BJ (cell line): Measurements from ENCODE around the gene TANC1. TPM values are rescaled to one million over a fixed set of nuclear protein-coding genes. Genes with fewer than 3 reads are reported as not detected.

Experiments
- CTCF ChIA-PET: fragments of 350-600 bp; formaldehyde crosslinking; extraction: SDS; loops from one replicate; lab custom pipeline; 2021; ENCODE audit warnings: antibody characterized with exemption, inconsistent platforms; lab: Yijun Ruan, JAX
- POLR2A ChIA-PET: fragments of 300-600 bp; sonication (Branson Sonifier 250); formaldehyde crosslinking; extraction: SDS; loops from one replicate; lab custom pipeline; 2021; ENCODE audit warnings: antibody characterized with exemption; lab: Charles Lee
- DNase-seq: peaks from one replicate; pipeline ENCODE4 v3.0.0-alpha.2; 2011; ENCODE audit warnings: low read depth
- H3K27me3 ChIP-seq: 2 replicates; pipeline ENCODE4 v1.6.0; 2011; ENCODE audit warnings: low read length; ENCODE audit not compliant: control insufficient read depth, insufficient read depth
- H3K36me3 ChIP-seq: 2 replicates; pipeline ENCODE4 v1.5.1; 2011; ENCODE audit warnings: low read length; ENCODE audit not compliant: control insufficient read depth, insufficient read depth
- H3K4me3 ChIP-seq: 2 replicates; pipeline ENCODE4 v1.5.1; 2011; ENCODE audit warnings: low read depth, mild to moderate bottlenecking, control low read depth, low read length
- polyA plus RNA-seq: library from polyadenylated mRNA; depleted of rRNA; stranded (reverse); fragments of >200 nt; gene quantifications from 2 replicates; pipeline ENCODE4 v1.2.3, GENCODE V29; 2011
- TF ChIP-seq, protein P1 (sequence below): IDR thresholded peaks from 2 replicates; pipeline ENCODE4 v1.5.1; 2011; ENCODE audit warnings: low read depth, mild to moderate bottlenecking, control low read depth, inconsistent platforms, low read length, moderate library complexity; ENCODE audit not compliant: insufficient read depth

Gene TANC1
- polyA plus RNA-seq, 1 experiment = 22.0 TPM

- TF ChIP-seq, protein P1, sequence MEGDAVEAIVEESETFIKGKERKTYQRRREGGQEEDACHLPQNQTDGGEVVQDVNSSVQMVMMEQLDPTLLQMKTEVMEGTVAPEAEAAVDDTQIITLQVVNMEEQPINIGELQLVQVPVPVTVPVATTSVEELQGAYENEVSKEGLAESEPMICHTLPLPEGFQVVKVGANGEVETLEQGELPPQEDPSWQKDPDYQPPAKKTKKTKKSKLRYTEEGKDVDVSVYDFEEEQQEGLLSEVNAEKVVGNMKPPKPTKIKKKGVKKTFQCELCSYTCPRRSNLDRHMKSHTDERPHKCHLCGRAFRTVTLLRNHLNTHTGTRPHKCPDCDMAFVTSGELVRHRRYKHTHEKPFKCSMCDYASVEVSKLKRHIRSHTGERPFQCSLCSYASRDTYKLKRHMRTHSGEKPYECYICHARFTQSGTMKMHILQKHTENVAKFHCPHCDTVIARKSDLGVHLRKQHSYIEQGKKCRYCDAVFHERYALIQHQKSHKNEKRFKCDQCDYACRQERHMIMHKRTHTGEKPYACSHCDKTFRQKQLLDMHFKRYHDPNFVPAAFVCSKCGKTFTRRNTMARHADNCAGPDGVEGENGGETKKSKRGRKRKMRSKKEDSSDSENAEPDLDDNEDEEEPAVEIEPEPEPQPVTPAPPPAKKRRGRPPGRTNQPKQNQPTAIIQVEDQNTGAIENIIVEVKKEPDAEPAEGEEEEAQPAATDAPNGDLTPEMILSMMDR = no peak
- Histone ChIP-seq H3K36me3 (no peaks in the 10 kb centered on the region), H3K27me3 (no peaks in the 10 kb centered on the region), H3K4me3 (no peak overlapping the region)
- no peak for DNase-seq
- ChIA-PET POLR2A (interaction anchor here (0.6 kb wide), 1 partner anchor 30 kb away, joined by 5 read pairs; no protein-coding TSS in a partner anchor), CTCF (interaction anchor here (0.7 to 2.0 kb wide), 4 partner anchors 10 to 210 kb away, joined by 3 to 5 read pairs (median 4); no protein-coding TSS in a partner anchor)
Measured at GRCh38 chr2:159110784-159111183, 142.3 kb downstream of the TANC1 start.

- no peak for DNase-seq
- H3K4me3 ChIP-seq = no peak overlapping the region
- ChIA-PET CTCF (interaction anchor here (0.7 to 2.0 kb wide), 3 partner anchors 13 to 211 kb away, joined by 3 to 5 read pairs (median 3); no protein-coding TSS in a partner anchor), POLR2A (interaction anchor here (0.6 kb wide), 1 partner anchor 29 kb away, joined by 5 read pairs; no protein-coding TSS in a partner anchor)
- H3K27me3 ChIP-seq = no peaks in the 10 kb centered on the region
- H3K36me3 ChIP-seq = no peaks in the 10 kb centered on the region
- TF ChIP-seq, protein P1 = no peak
Measured at GRCh38 chr2:159111346-159111927, 143.0 kb downstream of the TANC1 start.

- TF ChIP-seq, protein P1 = no peak
- Histone ChIP-seq H3K36me3 (no peaks in the 10 kb centered on the region), H3K27me3 (no peaks in the 10 kb centered on the region), H3K4me3 (no peak overlapping the region)
- DNase-seq = no peak
- ChIA-PET CTCF (interaction anchor here (0.9 to 1.0 kb wide), 2 partner anchors 21 to 212 kb away, joined by 3 to 4 read pairs; no protein-coding TSS in a partner anchor), POLR2A (no interaction called here)
Measured at GRCh38 chr2:159114835-159115234, 146.4 kb downstream of the TANC1 start.

DNA sequence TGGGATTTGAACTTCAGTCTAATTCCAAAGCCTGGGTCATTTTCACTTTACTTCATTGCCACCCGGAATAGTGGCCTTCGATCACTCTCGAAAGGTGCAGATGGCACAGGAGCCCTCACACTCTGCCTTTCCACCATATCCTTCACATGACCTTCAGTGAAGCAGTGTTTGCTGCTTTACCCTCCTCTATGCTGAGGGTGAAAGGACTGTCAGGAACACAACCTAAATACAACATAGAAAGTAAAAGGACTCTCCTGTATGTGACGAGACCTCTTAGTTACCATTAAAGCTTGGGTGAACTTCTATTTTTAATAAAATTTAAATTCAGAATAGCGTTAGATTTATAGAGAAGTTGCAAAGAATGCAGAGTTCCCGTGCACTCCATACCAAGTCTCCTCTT is 148.5 kb downstream of the TANC1 start:
- H3K36me3 ChIP-seq = no peaks in the 10 kb centered on the region
- ChIA-PET POLR2A (no interaction called here), CTCF (interaction anchor here (1.1 to 2.0 kb wide), 2 partner anchors 147 to 214 kb away, joined by 3 to 6 read pairs; no protein-coding TSS in a partner anchor)
- TF ChIP-seq, protein P1 = no peak
- H3K27me3 ChIP-seq = no peaks in the 10 kb centered on the region
- DNase-seq = no peak
- no peak overlapping the region for H3K4me3 ChIP-seq

DNA sequence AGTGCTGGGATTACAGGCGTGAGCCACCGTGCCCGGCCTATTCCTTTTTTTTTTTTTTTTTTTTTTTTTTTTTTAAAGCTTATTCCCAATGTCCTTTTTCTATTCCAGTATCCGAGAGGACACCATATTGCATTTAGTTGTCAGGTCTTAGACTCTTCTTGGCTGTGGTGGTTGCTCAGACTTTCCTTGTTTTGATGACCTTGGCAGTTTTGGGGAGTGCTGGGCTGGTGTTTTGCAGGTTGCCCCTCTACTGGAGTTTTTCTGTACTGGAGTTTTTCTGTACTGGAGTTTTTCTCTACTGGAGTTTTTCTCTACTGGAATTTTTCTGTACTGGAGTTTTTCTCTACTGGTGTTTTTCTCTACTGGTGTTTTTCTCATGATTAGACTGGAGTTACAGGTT is 149.2 kb downstream of the TANC1 start:
- ChIA-PET CTCF (interaction anchor here (1.1 to 2.0 kb wide), 3 partner anchors 148 to 215 kb away, joined by 3 to 14 read pairs (median 6); partner anchors contain the start of gene TANC1), POLR2A (no interaction called here)
- no peak overlapping the region for H3K4me3 ChIP-seq
- no peak for DNase-seq
- TF ChIP-seq, protein P1 = no peak
- no peaks in the 10 kb centered on the region for H3K27me3 ChIP-seq
- H3K36me3 ChIP-seq = no peaks in the 10 kb centered on the region
